Right lobe of liver (tissue), 4 donors: Measurements from ENCODE around the gene HSPBP1.

Experiments used
- CTCF ChIP-seq, 4 donors: fragments of 200-600 bp in 3 of 4; fragments of 450-650 bp in 1 of 4; IDR thresholded peaks; one replicate each; pipeline versions ENCODE4 v1.5.1 to v1.8.0; 2016 to 2022; ENCODE audit warnings: antibody characterized with exemption in 4 of 4, mild to moderate bottlenecking in 2 of 4
- POLR2A ChIP-seq: fragments of 450-650 bp; IDR thresholded peaks from one replicate; pipeline ENCODE4 v1.6.1; 2017; ENCODE audit warnings: antibody characterized with exemption, mild to moderate bottlenecking
- donor health status: DM: no; HTN: no; CAD: no.
- donor health status: DM: no; HTN: no; CAD: no.
- donor health status: DM: no; HTN: yes; CAD: no.

GRCh38 chr19:55249841-55250240, 30.1 kb downstream of the HSPBP1 start:
- TF ChIP-seq CTCF (IDR thresholded peaks at IDR 0.05) (no peak), POLR2A (no peak)
